A673 (cell line): ENCODE data around the gene PAQR7. TPM values are rescaled to one million over a fixed set of nuclear protein-coding genes. Genes with fewer than 3 reads are reported as not detected.
"Not testable (repeated sequence)": the region's sequence is repeated elsewhere in the genome, so short reads cannot be mapped to it uniquely, and the experiment has no call there.

ENCODE experiments used
- BruUV-seq: library from RNA; stranded (reverse); fragments of 400-500 nt; replicated peaks from 2 replicates; lab custom pipeline; 2021; lab: Mats Ljungman, UMichigan
- CTCF ChIA-PET: fragments of 300-600 bp; sonication (Branson Sonifier 250); formaldehyde crosslinking; loops from one replicate; lab custom pipeline; 2022; ENCODE audit warnings: antibody characterized with exemption; lab: Charles Lee
- POLR2A ChIA-PET: fragments of 300-600 bp; sonication (Branson Sonifier 250); formaldehyde crosslinking; loops from one replicate; lab custom pipeline; 2022; ENCODE audit warnings: antibody characterized with exemption; ENCODE audit not compliant: low non-redundant PET; lab: Charles Lee
- DNase-seq: peaks from one replicate; pipeline ENCODE4 v3.0.0-alpha.2; 2015; ENCODE audit warnings: low spot score
- H3K27ac ChIP-seq: fragments of 200-600 bp; sonication (generic); 2 replicates; pipeline ENCODE4 v1.5.1; 2016; ENCODE audit warnings: mixed run types, low read depth, mild to moderate bottlenecking, mixed read lengths, antibody characterized with exemption, low read length; ENCODE audit not compliant: poor library complexity, severe bottlenecking
- H3K27me3 ChIP-seq: fragments of 200-600 bp; sonication (generic); replicated peaks from 2 replicates; pipeline ENCODE4 v1.6.1; 2017; ENCODE audit warnings: mixed run types, low read depth, mild to moderate bottlenecking, mixed read lengths, antibody characterized with exemption, low read length; ENCODE audit not compliant: insufficient read depth, poor library complexity
- H3K36me3 ChIP-seq: fragments of 200-600 bp; sonication (generic); 2 replicates; pipeline ENCODE4 v1.6.1; 2016; ENCODE audit warnings: mixed run types, mild to moderate bottlenecking, mixed read lengths, antibody characterized with exemption, low read length; ENCODE audit not compliant: insufficient read depth, poor library complexity, severe bottlenecking
- H3K4me1 ChIP-seq: fragments of 200-600 bp; sonication (generic); 2 replicates; pipeline ENCODE4 v1.6.1; 2017; ENCODE audit warnings: mixed run types, mild to moderate bottlenecking, mixed read lengths, antibody characterized with exemption, low read length; ENCODE audit not compliant: insufficient read depth, poor library complexity, severe bottlenecking
- H3K4me3 ChIP-seq: fragments of 200-600 bp; sonication (generic); 2 replicates; pipeline ENCODE4 v1.5.1; 2016; ENCODE audit warnings: low read depth, mixed run types, mild to moderate bottlenecking, mixed read lengths, low read length; ENCODE audit not compliant: poor library complexity, severe bottlenecking
- H3K9me3 ChIP-seq: fragments of 200-600 bp; sonication (generic); 2 replicates; pipeline ENCODE4 v1.6.1; 2016; ENCODE audit warnings: mixed run types, low read depth, mild to moderate bottlenecking, mixed read lengths, antibody characterized with exemption, low read length; ENCODE audit not compliant: poor library complexity, severe bottlenecking
- CTCF ChIP-seq: fragments of 300-800, 200-600 bp; sonication (generic); conservative IDR thresholded peaks from 2 replicates; pipeline ENCODE4 v1.5.1; 2017; ENCODE audit warnings: low read depth, mild to moderate bottlenecking, antibody characterized with exemption, low read length, moderate library complexity, mixed read lengths
- EZH2 ChIP-seq: fragments of 200-600 bp; sonication (generic); IDR thresholded peaks from 2 replicates; pipeline ENCODE4 v1.6.1; 2017; ENCODE audit warnings: borderline replicate concordance, low read depth, mild to moderate bottlenecking, mixed read lengths, antibody characterized with exemption, low read length; ENCODE audit not compliant: poor library complexity, severe bottlenecking
- intact Hi-C: fragments of 100-400 bp; cut with micrococcal nuclease; formaldehyde crosslinking; loops from one replicate; pipeline ENCODE4 v1.10.0; 2022; ENCODE audit not compliant: unreplicated experiment
- total RNA-seq: library from RNA; stranded (reverse); gene quantifications from 2 replicates; pipeline ENCODE4 v1.2.3, GENCODE V29; 2021

PAQR7 gene
- total RNA-seq, 1 experiment from 2014 or later, result 2.9 TPM

DNA sequence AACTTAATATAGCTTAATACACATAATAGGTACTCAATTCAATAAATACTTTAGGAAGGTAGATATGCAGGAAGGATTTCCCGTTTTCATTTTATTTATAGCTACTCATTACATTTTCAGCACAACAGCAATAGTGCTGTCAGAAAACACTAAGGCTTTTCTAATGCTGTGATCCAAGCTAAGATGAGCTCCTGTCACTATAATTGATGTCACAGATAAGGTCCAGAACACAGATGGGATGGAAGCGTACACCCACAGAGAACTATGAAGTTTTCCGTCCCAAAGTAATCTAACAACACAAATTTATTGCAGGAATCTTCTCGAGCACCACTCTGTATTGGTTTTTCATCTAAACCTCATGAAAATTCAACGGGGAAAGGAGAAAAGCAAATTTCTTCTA, 29.8 kb downstream of the PAQR7 start:
- DNase-seq, result no peak
- no peak overlapping the region for H3K4me3 ChIP-seq
- H3K9me3 ChIP-seq, result no peaks in the 10 kb centered on the region
- H3K4me1 ChIP-seq, result no peaks in the 10 kb centered on the region
- CTCF ChIA-PET, result no interaction called here
- H3K27me3 ChIP-seq, result no peaks in the 10 kb centered on the region
- POLR2A ChIA-PET, result no interaction called here
- intact Hi-C loops, result no loop called here
- no peak overlapping the region for H3K27ac ChIP-seq
- no TSS peak for BruUV-seq
- no peak for TF ChIP-seq EZH2
- peaks cover under 1% of the 10 kb centered on the region for H3K36me3 ChIP-seq

- CTCF ChIA-PET, result no interaction called here
- POLR2A ChIA-PET, result no interaction called here
- H3K27me3 ChIP-seq, result no peaks in the 10 kb centered on the region
- no peak overlapping the region for H3K4me3 ChIP-seq
- H3K36me3 ChIP-seq, result no peaks in the 10 kb centered on the region
- no peaks in the 10 kb centered on the region for H3K9me3 ChIP-seq
- no peak for DNase-seq
- intact Hi-C loops, result no loop called here
- H3K27ac ChIP-seq, result no peak overlapping the region
- no peaks in the 10 kb centered on the region for H3K4me1 ChIP-seq
- BruUV-seq, result no TSS peak
- TF ChIP-seq CTCF, result no peak
- no peak for TF ChIP-seq EZH2
These were observed 30.8 kb downstream of the PAQR7 start for GRCh38 chr1:25844536-25845337.

GRCh38 chr1:25843483-25843882, 32.0 kb downstream of the PAQR7 start:
- CTCF ChIA-PET, result no interaction called here
- no TSS peak for BruUV-seq
- intact Hi-C loops, result no loop called here
- Histone ChIP-seq H3K27ac (no peak overlapping the region), H3K4me3 (no peak overlapping the region), H3K4me1 (no peaks in the 10 kb centered on the region), H3K36me3 (no peaks in the 10 kb centered on the region), H3K9me3 (no peaks in the 10 kb centered on the region), H3K27me3 (no peaks in the 10 kb centered on the region)
- POLR2A ChIA-PET, result no interaction called here
- DNase-seq, result no peak
- TF ChIP-seq CTCF (no peak), EZH2 (no peak)

DNA sequence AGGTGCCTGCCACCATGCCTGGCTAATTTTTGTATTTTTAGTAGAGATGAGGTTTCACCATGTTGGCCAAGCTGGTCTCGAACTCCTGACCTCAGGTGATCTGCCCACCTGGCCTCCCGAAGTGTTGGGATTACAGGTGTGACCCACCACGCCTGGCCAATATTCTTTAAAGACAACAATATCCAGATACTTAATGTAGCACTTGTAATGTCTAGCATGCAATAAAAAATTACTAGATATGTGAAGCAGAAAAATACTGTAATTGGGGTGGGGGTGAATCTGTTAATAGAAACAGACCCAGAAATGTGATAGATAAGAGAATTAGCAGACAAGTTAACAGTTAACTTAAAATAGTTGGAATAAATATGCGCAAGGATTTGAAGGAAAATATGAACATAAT, 35.7 kb downstream of the PAQR7 start:
- DNase-seq, H3K4me3 ChIP-seq, H3K9me3 ChIP-seq, H3K27me3 ChIP-seq, H3K27ac ChIP-seq, BruUV-seq, H3K4me1 ChIP-seq: not testable (repeated sequence)
- POLR2A ChIA-PET, result interaction anchor here (0.7 kb wide), 1 partner anchor 31 kb away, joined by 3 read pairs; no protein-coding TSS in a partner anchor
- peaks cover 23% of the 10 kb centered on the region for H3K36me3 ChIP-seq
- CTCF ChIA-PET, result interaction anchor here (0.6 kb wide), 1 partner anchor 52 kb away, joined by 8 read pairs; no protein-coding TSS in a partner anchor
- intact Hi-C loops, result loop anchor here (10.0 kb wide), 1 partner anchor 155 kb away; the partner anchor contains the start of gene PAFAH2
